ENCODE data around the gene TCF7L2.

GRCh38 chr10:113045147-113046055 is 95.4 kb downstream of the TCF7L2 start:
- TF ChIP-seq CTCF (IDR thresholded peaks at IDR 0.05) = no peak
- TF ChIP-seq POLR2A (IDR thresholded peaks at IDR 0.05) = no peak
- TF ChIP-seq EP300 (IDR thresholded peaks at IDR 0.05) = no peak

Measured in tibial nerve (tissue), 4 donors.